ENCODE results near the gene DHRS7B.

The DHRS7B gene

DNA sequence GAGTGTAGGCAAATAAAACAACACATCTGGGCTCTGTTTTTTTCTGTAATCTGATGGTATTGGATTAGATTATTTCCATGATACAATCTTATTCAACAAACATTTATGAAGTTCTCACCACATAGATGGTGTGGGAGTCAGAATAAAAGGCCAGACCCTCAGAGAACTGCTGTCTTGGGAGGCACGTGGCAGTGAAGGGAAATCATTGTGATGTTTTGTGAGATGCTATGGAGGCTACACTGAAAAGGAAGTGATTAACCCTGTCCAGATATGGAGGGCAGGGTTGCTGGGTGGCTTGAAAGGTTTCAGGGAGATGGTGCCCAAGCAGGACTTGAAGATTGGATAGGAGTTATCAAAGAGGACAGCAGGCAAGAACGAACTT, 35.6 kb downstream of the DHRS7B start:
- no peak overlapping the region for H3K4me3 ChIP-seq (ENCODE audit: low read depth, low read length)
- TF ChIP-seq POLR2A (IDR thresholded peaks at IDR 0.05; ENCODE audit: extremely low read depth, insufficient read length) (no peak), MAX (IDR thresholded peaks at IDR 0.05; ENCODE audit: low read depth, low read length) (no peak), MYC (IDR thresholded peaks at IDR 0.05; ENCODE audit: low read depth, low read length) (no peak)
- TF ChIP-seq, protein P1, sequence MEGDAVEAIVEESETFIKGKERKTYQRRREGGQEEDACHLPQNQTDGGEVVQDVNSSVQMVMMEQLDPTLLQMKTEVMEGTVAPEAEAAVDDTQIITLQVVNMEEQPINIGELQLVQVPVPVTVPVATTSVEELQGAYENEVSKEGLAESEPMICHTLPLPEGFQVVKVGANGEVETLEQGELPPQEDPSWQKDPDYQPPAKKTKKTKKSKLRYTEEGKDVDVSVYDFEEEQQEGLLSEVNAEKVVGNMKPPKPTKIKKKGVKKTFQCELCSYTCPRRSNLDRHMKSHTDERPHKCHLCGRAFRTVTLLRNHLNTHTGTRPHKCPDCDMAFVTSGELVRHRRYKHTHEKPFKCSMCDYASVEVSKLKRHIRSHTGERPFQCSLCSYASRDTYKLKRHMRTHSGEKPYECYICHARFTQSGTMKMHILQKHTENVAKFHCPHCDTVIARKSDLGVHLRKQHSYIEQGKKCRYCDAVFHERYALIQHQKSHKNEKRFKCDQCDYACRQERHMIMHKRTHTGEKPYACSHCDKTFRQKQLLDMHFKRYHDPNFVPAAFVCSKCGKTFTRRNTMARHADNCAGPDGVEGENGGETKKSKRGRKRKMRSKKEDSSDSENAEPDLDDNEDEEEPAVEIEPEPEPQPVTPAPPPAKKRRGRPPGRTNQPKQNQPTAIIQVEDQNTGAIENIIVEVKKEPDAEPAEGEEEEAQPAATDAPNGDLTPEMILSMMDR (IDR thresholded peaks at IDR 0.05; ENCODE audit: low read depth, low read length), result no peak
- no peak for DNase-seq (ENCODE audit: low read depth)

GRCh38 chr17:21163101-21163500, 36.3 kb downstream of the DHRS7B start:
- TF ChIP-seq MAX (IDR thresholded peaks at IDR 0.05; ENCODE audit: low read depth, low read length) (no peak), MYC (IDR thresholded peaks at IDR 0.05; ENCODE audit: low read depth, low read length) (no peak), POLR2A (IDR thresholded peaks at IDR 0.05; ENCODE audit: extremely low read depth, insufficient read length) (no peak)
- TF ChIP-seq, protein P1 (IDR thresholded peaks at IDR 0.05; ENCODE audit: low read depth, low read length), result no peak
- DNase-seq (ENCODE audit: low read depth), result no peak
- H3K4me3 ChIP-seq (ENCODE audit: low read depth, low read length), result no peak overlapping the region

DNA sequence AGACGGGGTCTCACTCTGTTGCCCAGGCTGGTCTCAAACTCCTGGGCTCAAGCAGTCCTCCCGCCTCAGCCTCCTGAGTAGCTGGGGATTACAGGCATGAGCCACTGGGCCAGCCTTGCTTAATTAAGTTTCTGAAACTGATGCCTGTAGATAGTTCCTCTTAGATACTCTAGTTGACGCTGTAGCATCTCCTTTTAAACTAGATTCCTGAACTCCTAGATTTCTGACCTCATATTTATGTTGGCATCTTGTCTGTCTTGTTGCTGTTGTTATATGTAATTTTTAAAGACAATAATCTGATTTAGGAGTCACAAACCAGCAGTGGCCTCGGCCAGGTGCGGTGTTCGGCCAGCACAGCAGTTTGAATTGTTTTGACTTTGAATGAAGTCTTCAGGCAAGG, 37.5 kb downstream of the DHRS7B start:
- no peak overlapping the region for H3K4me3 ChIP-seq (ENCODE audit: low read depth, low read length)
- DNase-seq (ENCODE audit: low read depth), result no peak
- TF ChIP-seq POLR2A (IDR thresholded peaks at IDR 0.05; ENCODE audit: extremely low read depth, insufficient read length), result no peak

- TF ChIP-seq MYC (IDR thresholded peaks at IDR 0.05; ENCODE audit: low read depth, low read length) (no peak), MAX (IDR thresholded peaks at IDR 0.05; ENCODE audit: low read depth, low read length) (no peak), POLR2A (IDR thresholded peaks at IDR 0.05; ENCODE audit: extremely low read depth, insufficient read length) (no peak)
- TF ChIP-seq, protein P1 (IDR thresholded peaks at IDR 0.05; ENCODE audit: low read depth, low read length), result no peak
- H3K4me3 ChIP-seq (ENCODE audit: low read depth, low read length), result no peak overlapping the region
- DNase-seq (ENCODE audit: low read depth), result no peak
Observed at GRCh38 chr17:21164620-21165019, 37.9 kb downstream of the DHRS7B start.

DNA sequence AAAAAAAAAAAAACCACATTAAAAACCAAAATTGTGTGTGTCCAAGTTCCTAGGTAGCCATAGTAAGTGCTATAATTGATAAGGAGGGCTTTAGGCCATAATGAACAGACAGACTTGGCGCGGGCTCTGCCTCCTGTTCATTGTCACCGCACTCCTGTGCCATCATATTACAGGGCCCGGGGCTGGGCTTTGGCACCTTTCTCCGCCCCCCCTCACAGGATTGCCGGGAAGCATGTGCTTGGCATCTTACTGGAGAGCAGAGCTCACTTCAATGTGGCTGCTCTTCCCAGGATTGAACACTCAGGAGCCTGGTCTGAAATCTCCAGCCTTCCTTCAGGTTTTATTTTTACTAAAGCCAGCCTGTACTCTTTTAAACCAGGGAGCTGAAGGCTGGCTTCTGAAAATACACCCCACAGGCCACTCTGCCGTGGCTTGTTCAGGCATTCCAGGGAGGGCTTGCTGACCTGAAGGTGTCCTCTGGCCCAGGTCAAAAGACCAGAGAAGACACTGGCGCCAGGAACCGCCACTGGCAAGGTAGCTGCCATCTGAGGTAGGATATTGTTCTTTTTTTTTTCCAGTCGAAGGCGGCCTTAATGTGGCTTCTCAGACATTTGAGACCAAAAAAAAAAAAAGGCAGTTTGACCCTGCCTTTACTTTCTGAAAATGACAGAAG, 39.3 kb downstream of the DHRS7B start:
- no peak for DNase-seq (ENCODE audit: low read depth)
- H3K4me3 ChIP-seq (ENCODE audit: low read depth, low read length), result no peak overlapping the region
- TF ChIP-seq, protein P1 (IDR thresholded peaks at IDR 0.05; ENCODE audit: low read depth, low read length), result no peak
- TF ChIP-seq MYC (IDR thresholded peaks at IDR 0.05; ENCODE audit: low read depth, low read length) (no peak), POLR2A (IDR thresholded peaks at IDR 0.05; ENCODE audit: extremely low read depth, insufficient read length) (no peak), MAX (IDR thresholded peaks at IDR 0.05; ENCODE audit: low read depth, low read length) (no peak)

GRCh38 chr17:21166595-21167210, 39.9 kb downstream of the DHRS7B start:
- TF ChIP-seq MYC (IDR thresholded peaks at IDR 0.05; ENCODE audit: low read depth, low read length) (no peak), POLR2A (IDR thresholded peaks at IDR 0.05; ENCODE audit: extremely low read depth, insufficient read length) (no peak), MAX (IDR thresholded peaks at IDR 0.05; ENCODE audit: low read depth, low read length) (no peak)
- TF ChIP-seq, protein P1 (IDR thresholded peaks at IDR 0.05; ENCODE audit: low read depth, low read length), result no peak
- DNase-seq (ENCODE audit: low read depth), result no peak
- no peak overlapping the region for H3K4me3 ChIP-seq (ENCODE audit: low read depth, low read length)
